HUES48 (cell line): ENCODE results near the gene WNT7A.

Experiments
- H3K27ac ChIP-seq: one replicate; pipeline ENCODE4 v1.7.0; 2013; ENCODE audit warnings: low read depth, low read length, inconsistent platforms
- H3K27me3 ChIP-seq: 2 replicates; pipeline ENCODE4 v1.6.1; 2013; ENCODE audit warnings: mild to moderate bottlenecking, low read length; ENCODE audit not compliant: control insufficient read depth, insufficient read depth
- H3K36me3 ChIP-seq: 2 replicates; pipeline ENCODE4 v1.6.1; 2013; ENCODE audit warnings: low read length; ENCODE audit not compliant: control insufficient read depth, insufficient read depth
- H3K4me1 ChIP-seq: 2 replicates; pipeline ENCODE4 v1.6.1; 2013; ENCODE audit warnings: mild to moderate bottlenecking, low read length; ENCODE audit not compliant: control insufficient read depth, insufficient read depth
- H3K4me3 ChIP-seq: 2 replicates; pipeline ENCODE4 v1.5.1; 2013; ENCODE audit warnings: mild to moderate bottlenecking, low read depth, low read length
- H3K9ac ChIP-seq: 2 replicates; pipeline ENCODE4 v1.6.1; 2013; ENCODE audit warnings: mild to moderate bottlenecking, low read depth, low read length, moderate library complexity
- H3K9me3 ChIP-seq: 2 replicates; pipeline ENCODE4 v1.6.1; 2013; ENCODE audit warnings: low read length; ENCODE audit not compliant: control insufficient read depth, insufficient read depth

The WNT7A gene

GRCh38 chr3:13801361-13802204 lies 78.3 kb downstream of the WNT7A start:
- no peak overlapping the region for H3K27ac ChIP-seq
- H3K4me3 ChIP-seq, result no peak overlapping the region
- 0 out of 2 replicates have a peak, but pooled peaks cover 6% of the 10 kb centered on the region for H3K4me1 ChIP-seq
- H3K9ac ChIP-seq, result no peak overlapping the region
- H3K27me3 ChIP-seq, result no peaks in the 10 kb centered on the region
- H3K36me3 ChIP-seq, result no peaks in the 10 kb centered on the region
- H3K9me3 ChIP-seq, result no peaks in the 10 kb centered on the region

GRCh38 chr3:13800064-13800463 lies 79.8 kb downstream of the WNT7A start:
- Histone ChIP-seq H3K27ac (no peak overlapping the region), H3K9me3 (no peaks in the 10 kb centered on the region), H3K4me3 (no peak overlapping the region), H3K36me3 (no peaks in the 10 kb centered on the region), H3K4me1 (0 out of 2 replicates have a peak, but pooled peaks cover 6% of the 10 kb centered on the region), H3K27me3 (no peaks in the 10 kb centered on the region), H3K9ac (no peak overlapping the region)

GRCh38 chr3:13798401-13798800 lies 81.5 kb downstream of the WNT7A start:
- H3K9ac ChIP-seq, result no peak overlapping the region
- no peaks in the 10 kb centered on the region for H3K36me3 ChIP-seq
- no peak overlapping the region for H3K4me3 ChIP-seq
- 0 out of 2 replicates have a peak, but pooled peaks cover 6% of the 10 kb centered on the region for H3K4me1 ChIP-seq
- H3K27me3 ChIP-seq, result no peaks in the 10 kb centered on the region
- no peak overlapping the region for H3K27ac ChIP-seq
- no peaks in the 10 kb centered on the region for H3K9me3 ChIP-seq

GRCh38 chr3:13796701-13797460 lies 83.0 kb downstream of the WNT7A start:
- Histone ChIP-seq H3K4me1 (0 out of 2 replicates have a peak, but pooled peaks cover 6% of the 10 kb centered on the region), H3K27me3 (no peaks in the 10 kb centered on the region), H3K9ac (no peak overlapping the region), H3K4me3 (no peak overlapping the region), H3K9me3 (no peaks in the 10 kb centered on the region), H3K27ac (no peak overlapping the region), H3K36me3 (no peaks in the 10 kb centered on the region)

- Histone ChIP-seq H3K27me3 (no peaks in the 10 kb centered on the region), H3K9ac (no peak overlapping the region), H3K4me3 (no peak overlapping the region), H3K36me3 (no peaks in the 10 kb centered on the region), H3K9me3 (no peaks in the 10 kb centered on the region), H3K27ac (no peak overlapping the region), H3K4me1 (0 out of 2 replicates have a peak, but pooled peaks cover 6% of the 10 kb centered on the region)
These were observed 84.1 kb downstream of the WNT7A start for GRCh38 chr3:13795816-13796215.

GRCh38 chr3:13794322-13794721 lies 85.5 kb downstream of the WNT7A start:
- no peak overlapping the region for H3K4me3 ChIP-seq
- H3K9me3 ChIP-seq, result no peaks in the 10 kb centered on the region
- no peaks in the 10 kb centered on the region for H3K4me1 ChIP-seq
- H3K9ac ChIP-seq, result no peak overlapping the region
- H3K27me3 ChIP-seq, result no peaks in the 10 kb centered on the region
- H3K36me3 ChIP-seq, result no peaks in the 10 kb centered on the region
- no peak overlapping the region for H3K27ac ChIP-seq

GRCh38 chr3:13793451-13793850 lies 86.4 kb downstream of the WNT7A start:
- Histone ChIP-seq H3K4me3 (no peak overlapping the region), H3K9ac (no peak overlapping the region), H3K27ac (no peak overlapping the region), H3K4me1 (no peaks in the 10 kb centered on the region), H3K27me3 (no peaks in the 10 kb centered on the region), H3K36me3 (no peaks in the 10 kb centered on the region), H3K9me3 (no peaks in the 10 kb centered on the region)

- Histone ChIP-seq H3K4me3 (no peak overlapping the region), H3K9ac (no peak overlapping the region), H3K27me3 (no peaks in the 10 kb centered on the region), H3K36me3 (no peaks in the 10 kb centered on the region), H3K27ac (no peak overlapping the region), H3K4me1 (no peaks in the 10 kb centered on the region), H3K9me3 (no peaks in the 10 kb centered on the region)
These were observed 87.1 kb downstream of the WNT7A start for GRCh38 chr3:13792512-13793371.

- Histone ChIP-seq H3K4me3 (no peak overlapping the region), H3K27me3 (no peaks in the 10 kb centered on the region), H3K9me3 (no peaks in the 10 kb centered on the region), H3K27ac (no peak overlapping the region), H3K4me1 (no peaks in the 10 kb centered on the region), H3K36me3 (no peaks in the 10 kb centered on the region), H3K9ac (no peak overlapping the region)
These were observed 87.8 kb downstream of the WNT7A start for GRCh38 chr3:13792051-13792490.

- Histone ChIP-seq H3K4me1 (no peaks in the 10 kb centered on the region; the same call in 1 of the 2 replicates), H3K4me3 (no peak overlapping the region), H3K36me3 (no peaks in the 10 kb centered on the region), H3K27me3 (no peaks in the 10 kb centered on the region), H3K9me3 (no peaks in the 10 kb centered on the region), H3K27ac (no peak overlapping the region), H3K9ac (no peak overlapping the region)
These were observed 88.4 kb downstream of the WNT7A start for GRCh38 chr3:13791198-13792050.
